ENCODE data around the gene LTBP2.

LTBP2 gene

GRCh38 chr14:74605531-74606223 lies 6.4 kb downstream of the LTBP2 start:
- DNase-seq (ENCODE audit: low spot score): no peak
- CTCF ChIA-PET: no interaction called here
- POLR2A ChIA-PET (ENCODE audit: low non-redundant PET): no interaction called here
- no peak for TF ChIP-seq CTCF (conservative IDR thresholded peaks at IDR 0.05; ENCODE audit: low read depth)
- H3K27ac ChIP-seq: peak overlapping the region; percentile 50

GRCh38 chr14:74604911-74605310 lies 7.1 kb downstream of the LTBP2 start:
- CTCF ChIA-PET: interaction anchor here (0.5 kb wide), 2 partner anchors 12 to 343 kb away, joined by 3 to 4 read pairs; no protein-coding TSS in a partner anchor
- POLR2A ChIA-PET (ENCODE audit: low non-redundant PET): no interaction called here
- DNase-seq (ENCODE audit: low spot score): no peak
- H3K27ac ChIP-seq: peak overlapping the region; percentile 50
- no peak for TF ChIP-seq CTCF (conservative IDR thresholded peaks at IDR 0.05; ENCODE audit: low read depth)

GRCh38 chr14:74604157-74604556 lies 7.9 kb downstream of the LTBP2 start:
- DNase-seq (ENCODE audit: low spot score): no peak
- no peak for TF ChIP-seq CTCF (conservative IDR thresholded peaks at IDR 0.05; ENCODE audit: low read depth)
- peak overlapping the region; percentile 50; the same call in 1 of the 2 replicates for H3K27ac ChIP-seq
- POLR2A ChIA-PET (ENCODE audit: low non-redundant PET): interaction anchor here (0.7 kb wide), 1 partner anchor 9 kb away, joined by 5 read pairs; no protein-coding TSS in a partner anchor
- CTCF ChIA-PET: interaction anchor here (0.5 kb wide), 1 partner anchor 342 kb away, joined by 4 read pairs; no protein-coding TSS in a partner anchor

- H3K27ac ChIP-seq: peak overlapping the region; percentile 59; the same call in 1 of the 2 replicates
- DNase-seq (ENCODE audit: low spot score): no peak
- no peak for TF ChIP-seq CTCF (conservative IDR thresholded peaks at IDR 0.05; ENCODE audit: low read depth)
- ChIA-PET CTCF (interaction anchor here (0.6 kb wide), 1 partner anchor 11 kb away, joined by 3 read pairs; no protein-coding TSS in a partner anchor), POLR2A (ENCODE audit: low non-redundant PET) (no interaction called here)
Observed at GRCh38 chr14:74601982-74602381, 10.1 kb downstream of the LTBP2 start.

- ChIA-PET CTCF (interaction anchor here (0.9 to 2.1 kb wide), 2 partner anchors 9 to 37 kb away, joined by 3 to 11 read pairs; no protein-coding TSS in a partner anchor), POLR2A (ENCODE audit: low non-redundant PET) (no interaction called here)
- no peak for DNase-seq (ENCODE audit: low spot score)
- H3K27ac ChIP-seq: peak overlapping the region; percentile 59
- no peak for TF ChIP-seq CTCF (conservative IDR thresholded peaks at IDR 0.05; ENCODE audit: low read depth)
Observed at GRCh38 chr14:74599946-74600345, 12.1 kb downstream of the LTBP2 start.

GRCh38 chr14:74599321-74599761 lies 12.7 kb downstream of the LTBP2 start:
- no peak for TF ChIP-seq CTCF (conservative IDR thresholded peaks at IDR 0.05; ENCODE audit: low read depth)
- peak overlapping the region; percentile 59 for H3K27ac ChIP-seq
- DNase-seq (ENCODE audit: low spot score): no peak
- ChIA-PET CTCF (interaction anchor here (2.1 kb wide), 1 partner anchor 10 kb away, joined by 11 read pairs; no protein-coding TSS in a partner anchor), POLR2A (ENCODE audit: low non-redundant PET) (no interaction called here)

Measured in RWPE1 (cell line).